NCI-H2227 (cell line): ENCODE measurements around the gene CMTM7.
A peak's percentile ranks its signal among the peaks of the same experiment; 100 is the strongest.

Experiments
- DNase-seq: peaks from one replicate; lab custom pipeline; 2025; ENCODE audit not compliant: unreplicated experiment; lab: John Stamatoyannopoulos, UW

CMTM7 gene, protein sequence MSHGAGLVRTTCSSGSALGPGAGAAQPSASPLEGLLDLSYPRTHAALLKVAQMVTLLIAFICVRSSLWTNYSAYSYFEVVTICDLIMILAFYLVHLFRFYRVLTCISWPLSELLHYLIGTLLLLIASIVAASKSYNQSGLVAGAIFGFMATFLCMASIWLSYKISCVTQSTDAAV

DNA sequence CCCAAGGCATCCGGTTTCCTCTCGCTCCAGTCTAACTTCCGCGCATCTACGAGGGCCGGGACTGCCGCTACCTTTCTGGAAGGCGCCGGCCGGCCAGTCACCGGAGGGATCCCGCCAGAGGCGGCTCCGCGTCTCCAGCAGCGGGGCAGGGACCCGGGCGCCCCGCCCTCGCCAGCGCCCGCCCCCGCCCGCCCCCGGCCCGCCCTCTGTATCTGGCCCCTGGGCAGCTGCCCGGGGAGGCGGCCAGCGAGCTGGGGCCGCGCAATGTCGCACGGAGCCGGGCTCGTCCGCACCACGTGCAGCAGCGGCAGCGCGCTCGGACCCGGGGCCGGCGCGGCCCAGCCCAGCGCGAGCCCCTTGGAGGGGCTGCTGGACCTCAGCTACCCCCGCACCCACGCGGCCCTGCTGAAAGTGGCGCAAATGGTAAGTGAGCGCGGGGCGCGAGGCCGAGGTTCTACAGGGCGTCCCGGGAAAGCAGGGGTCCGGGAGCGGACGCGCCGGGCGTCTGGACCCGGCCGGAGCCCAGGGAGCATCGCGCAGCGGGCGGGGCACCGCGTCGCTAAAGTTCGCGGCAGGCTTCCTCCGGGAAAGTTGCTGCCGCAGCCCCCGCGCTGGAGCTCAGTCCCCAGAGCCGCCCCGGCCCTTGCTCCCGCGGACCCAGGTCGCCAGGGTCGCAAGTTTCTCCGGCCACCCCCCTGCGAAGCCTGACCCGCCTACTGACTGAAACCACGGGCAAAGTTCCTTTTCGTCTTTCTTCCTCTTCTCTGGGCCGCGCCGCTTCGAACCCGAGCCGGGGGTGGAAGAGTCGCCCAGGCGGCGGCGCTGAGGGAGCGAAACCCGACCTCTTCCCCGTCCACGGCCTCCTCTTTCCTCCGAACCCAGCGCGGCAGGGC is at the start of gene CMTM7:
Gene CMTM7 (plus strand): TSS at position 211 of the 893 bp plus-strand sequence. CDS start 54 bp downstream, at position 265.
- no peak for DNase-seq

DNA sequence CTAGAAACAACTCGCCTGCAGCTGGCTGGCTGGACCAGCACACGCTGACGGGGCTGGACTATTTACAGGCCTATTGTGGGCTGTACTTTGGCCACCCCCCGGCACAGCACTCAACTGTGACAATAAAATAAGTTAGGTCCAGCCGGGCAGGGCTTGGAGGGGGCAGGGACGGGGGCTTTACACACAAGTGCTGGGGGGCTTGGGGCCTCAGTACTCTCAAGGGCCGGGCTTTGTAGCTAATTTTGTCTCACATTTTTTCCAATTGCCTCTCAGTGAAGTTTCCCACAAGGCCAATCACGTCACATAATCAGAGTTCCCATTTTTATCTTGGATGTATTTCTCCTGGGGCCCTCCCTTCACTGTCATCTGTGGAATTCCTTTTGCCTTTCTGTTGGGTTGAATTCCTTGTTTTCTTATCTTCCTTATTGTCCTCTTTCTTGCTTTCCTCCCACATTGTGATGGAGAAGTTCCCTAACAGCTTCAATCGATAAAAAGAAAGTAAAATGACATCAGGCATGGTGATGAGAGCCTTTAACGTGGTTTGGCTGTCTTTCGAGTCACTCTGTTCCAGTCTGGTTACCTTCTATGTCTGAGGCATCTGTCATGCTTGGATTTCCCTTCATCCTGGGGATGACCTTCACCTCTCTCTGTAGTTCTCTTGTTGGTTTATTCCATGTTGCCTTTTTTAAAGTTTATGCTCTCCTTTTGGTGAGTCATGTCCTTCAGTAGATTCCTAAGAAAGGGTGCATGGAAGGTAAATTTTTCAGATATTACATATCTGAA is 44.1 kb upstream of the CMTM7 start:
- no peak for DNase-seq

DNA sequence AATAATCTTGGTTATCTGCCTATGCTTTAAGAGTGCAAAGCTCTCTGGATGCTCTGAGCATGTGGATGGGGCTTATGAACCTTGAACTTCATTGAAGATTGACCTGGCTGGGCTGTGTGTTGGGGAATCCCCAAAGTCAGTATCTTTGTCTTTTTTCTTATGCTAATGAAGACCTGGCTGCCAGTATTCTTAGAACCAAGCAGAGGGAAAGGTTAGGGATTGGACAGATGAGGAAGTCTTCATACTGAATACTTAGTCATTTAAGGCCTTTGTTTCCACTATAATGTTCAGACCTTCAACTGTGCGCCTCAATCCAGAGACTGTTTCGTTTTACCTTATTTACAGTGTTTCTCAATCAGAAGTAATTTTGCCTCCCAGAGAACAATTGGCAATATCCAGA is 42.5 kb upstream of the CMTM7 start:
- no peak for DNase-seq

DNA sequence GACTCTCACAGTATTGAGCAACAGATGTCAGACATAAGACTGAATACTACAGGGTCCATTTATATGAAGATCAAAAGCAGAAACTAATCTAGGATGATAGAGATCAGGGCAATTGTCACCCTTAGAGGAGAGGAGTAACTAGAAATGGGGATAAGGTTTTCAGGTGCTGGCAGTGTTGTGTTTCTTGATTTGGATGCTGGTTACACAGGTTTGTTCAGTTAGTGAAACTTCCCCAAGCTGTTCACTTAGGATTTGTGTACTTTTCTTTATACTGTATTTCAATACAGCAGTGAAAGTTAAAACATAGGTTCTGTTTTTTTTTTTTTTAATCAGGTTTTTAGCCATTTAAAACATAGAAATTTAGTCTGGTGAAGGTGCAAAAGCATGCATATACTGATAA is 39.1 kb upstream of the CMTM7 start:
- DNase-seq: no peak

DNA sequence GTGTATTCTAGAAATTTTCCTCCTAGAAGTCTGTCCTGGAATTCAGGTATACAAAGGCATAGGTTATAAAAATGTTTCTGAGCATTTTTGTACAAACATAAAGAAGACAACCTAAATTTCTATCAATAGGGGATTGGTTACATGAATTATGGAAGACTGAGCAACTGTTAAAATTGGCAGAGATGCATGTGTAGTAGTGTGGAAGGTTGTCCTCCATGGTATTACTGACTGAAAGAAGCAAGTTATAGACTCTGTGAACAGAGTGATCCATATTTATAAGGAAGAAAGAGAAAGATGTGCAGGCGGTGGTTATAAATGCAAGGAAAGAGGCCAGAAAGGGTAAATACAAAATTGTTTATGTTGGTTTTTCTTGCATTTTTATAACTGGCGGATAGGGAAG is 38.3 kb upstream of the CMTM7 start:
- no peak for DNase-seq

DNA sequence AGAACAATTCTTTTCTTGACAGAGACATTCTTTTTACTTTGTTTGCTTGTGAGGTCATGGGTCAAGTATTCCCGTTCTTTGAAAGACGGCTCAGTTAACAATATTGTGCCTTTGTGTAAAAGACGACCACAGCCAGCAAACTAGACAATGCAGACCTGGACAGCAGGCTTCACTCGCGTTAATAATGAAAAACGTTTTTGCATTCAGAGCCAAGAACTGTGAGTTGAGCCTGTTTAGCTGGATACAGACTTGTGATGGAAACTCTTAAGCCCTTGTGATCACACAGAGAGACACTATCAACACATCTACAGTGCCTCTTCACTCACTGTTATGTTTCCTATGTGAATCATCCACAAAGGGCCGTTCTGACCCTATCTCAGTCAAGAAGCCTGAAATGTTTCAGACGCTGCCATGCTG is 37.3 kb upstream of the CMTM7 start:
- DNase-seq: peak; percentile 44

DNA sequence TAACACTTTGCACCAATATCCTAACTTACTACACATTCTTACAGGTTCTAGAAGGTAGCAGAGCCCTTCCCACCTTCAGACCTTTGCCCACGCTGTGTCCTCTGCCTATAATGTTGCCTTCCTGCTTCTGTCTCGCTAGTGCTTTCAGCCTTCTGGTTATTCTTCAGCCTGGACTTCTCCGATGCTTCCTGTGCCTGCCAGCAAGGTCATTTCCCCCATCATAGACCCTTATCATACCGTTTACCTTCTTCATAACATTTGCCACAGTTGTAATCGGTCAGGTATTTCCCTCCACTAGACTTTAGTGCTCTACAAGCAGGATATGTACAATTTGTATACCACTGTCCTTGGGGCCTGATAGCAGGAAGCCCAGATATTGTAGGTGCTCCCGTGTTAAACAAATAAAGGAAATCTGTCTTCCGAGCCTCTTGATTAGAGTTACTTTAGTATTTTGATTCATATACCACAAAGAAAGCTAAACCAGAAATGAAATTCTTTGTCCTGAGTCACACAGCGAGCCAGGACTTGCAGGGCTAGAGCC is 35.8 kb upstream of the CMTM7 start:
- DNase-seq: no peak

DNA sequence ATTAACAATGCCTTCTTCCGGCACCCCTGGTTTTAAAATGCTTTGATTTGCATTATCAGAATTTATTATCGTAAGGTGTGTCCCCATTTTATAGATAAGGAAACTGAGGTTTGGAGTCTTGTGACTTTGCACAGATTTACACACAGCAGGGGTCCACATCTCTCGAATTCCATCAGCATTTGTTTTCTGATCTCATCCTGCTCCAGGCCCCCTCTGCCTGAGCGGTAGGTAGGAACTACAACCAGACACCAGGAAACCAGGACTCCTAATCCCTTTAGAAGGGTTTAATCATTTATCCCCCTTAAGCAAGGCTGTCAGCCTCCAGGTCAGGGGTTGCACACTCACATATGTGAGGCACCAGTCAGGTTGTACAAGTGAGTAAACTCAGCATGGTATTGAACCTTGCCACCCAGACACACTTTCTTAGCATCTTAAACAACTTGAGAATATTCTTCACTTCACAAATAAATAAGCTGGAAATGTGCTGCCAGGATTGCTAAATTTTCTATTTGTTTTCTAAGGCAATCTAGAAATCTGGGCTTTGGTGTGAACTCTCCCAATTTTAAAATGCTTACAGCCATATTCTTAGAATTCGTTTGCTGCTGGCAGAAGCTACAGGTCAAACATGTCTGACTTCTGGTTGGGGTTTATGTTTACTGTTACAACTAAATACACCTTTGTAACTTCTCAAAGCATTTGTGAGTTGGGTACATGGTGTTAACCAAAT is 31.7 kb upstream of the CMTM7 start:
- DNase-seq: no peak

DNA sequence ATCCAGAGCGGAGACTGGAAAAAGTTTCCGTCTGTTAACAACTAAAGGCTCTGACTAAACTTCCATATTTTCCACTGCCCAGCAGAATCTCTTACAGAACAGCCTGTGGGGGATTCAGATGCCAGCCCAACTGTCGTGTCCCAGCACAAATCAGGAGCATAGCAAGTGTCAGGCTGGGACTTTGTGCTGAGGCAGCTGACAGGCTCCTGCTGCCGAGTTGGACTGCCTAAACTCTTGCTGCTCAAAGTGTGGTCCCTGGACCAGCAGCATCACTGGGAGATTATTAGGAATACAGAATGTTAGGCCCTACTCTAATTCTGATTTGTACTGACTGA is 31.2 kb upstream of the CMTM7 start:
- no peak for DNase-seq

DNA sequence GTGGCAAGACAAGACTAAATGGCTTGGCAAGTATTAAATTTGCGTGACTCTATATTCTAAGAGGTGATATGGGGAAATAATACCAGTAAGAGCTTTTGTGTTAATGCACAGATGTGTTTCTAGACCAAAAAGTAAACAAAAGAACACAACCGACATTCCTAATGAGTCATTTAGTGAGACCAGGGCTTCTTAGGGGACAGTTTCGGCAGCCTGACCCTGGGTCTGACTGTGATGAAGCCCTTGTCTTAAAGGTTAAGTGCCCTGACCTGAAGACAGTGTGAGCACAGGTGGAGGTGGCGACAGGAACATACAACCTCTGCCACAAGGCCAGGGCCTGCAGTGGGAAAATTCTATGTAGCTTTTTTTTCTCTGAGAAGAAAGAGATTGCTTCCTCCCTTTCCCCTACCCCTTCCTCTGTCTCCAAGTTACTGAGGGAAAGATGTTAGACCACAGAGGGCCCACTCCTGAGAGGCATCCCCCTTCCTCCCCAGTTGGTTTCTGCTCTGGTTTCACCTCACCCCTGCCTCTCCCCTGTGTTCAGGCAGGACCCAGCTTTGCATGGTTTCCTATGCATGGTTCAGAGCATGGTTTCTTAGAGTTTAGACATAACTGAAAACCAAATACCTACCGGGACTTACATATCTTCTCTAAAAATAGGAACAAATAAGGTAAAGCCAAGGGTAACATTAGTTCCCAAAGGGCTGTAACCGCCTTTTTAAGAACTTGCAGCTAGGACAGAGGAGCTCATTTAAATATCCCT is 24.8 kb upstream of the CMTM7 start:
- no peak for DNase-seq

DNA sequence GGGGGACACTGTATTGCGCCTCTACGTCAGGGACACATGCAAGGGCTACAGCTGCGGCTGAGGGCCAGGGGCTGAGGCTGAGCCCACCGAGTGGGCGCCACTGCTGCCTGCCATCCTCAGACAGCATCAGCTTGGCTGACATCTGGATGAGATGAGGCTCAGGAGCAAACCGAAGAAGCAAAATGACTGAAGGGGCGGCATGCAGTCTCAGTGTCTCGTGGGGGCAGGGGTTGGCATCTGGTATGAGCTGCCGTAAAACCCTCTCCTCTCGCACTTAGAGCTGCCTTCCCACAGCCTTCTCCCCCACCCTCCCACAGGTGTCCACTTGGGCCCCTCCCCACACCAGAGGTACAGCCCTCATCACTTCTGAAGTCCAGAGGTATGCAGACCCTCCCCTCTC is 24.2 kb upstream of the CMTM7 start:
- no peak for DNase-seq

DNA sequence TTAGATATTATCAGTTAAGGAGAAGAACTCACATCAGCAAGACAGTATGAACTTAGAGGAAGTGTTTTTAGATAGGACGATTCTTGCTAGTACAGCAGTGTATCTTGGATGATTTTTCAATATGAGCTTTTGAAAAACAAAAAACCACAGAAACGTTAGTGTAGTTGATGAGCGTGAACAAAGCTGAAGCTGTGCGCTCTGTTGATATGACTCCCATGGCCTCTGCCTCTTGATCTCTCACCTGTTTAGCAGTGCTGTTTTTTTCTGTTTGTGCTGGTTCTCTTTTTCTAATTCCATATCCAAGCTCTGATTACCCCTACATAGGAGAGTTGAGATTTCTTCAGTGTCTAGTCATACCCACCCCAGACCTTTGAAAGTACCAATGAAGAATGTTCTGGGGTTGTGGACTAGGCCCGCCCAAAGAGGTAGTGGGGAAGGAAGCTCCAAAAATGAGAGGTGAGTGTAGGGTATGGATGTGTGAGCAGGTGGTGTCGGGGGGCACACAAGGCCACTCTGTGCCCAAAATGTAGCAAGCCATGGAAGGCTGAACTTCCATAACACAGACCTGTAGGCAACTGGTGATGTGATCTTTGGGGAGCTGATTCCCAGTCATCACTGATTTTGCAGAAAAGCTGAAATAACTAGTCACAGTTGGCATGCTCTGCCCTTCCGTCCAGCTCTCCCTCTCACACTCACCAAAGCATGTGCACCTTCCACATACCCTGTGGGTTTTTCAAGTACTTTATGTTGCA is 20.0 kb upstream of the CMTM7 start:
- DNase-seq: no peak

DNA sequence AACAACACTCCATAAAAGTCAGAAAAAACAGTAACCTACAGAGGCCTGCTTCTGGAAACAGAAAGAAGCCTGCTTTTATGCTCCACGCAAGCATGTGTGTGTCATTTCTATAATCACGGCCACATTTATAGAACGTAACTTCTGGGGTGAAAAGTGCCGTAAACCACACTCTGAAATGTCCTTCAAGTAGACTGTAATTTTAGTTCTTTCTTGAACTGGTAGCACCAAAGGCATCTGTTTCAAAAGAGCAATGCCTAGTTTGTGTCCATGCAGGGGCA is 19.5 kb upstream of the CMTM7 start:
- no peak for DNase-seq

DNA sequence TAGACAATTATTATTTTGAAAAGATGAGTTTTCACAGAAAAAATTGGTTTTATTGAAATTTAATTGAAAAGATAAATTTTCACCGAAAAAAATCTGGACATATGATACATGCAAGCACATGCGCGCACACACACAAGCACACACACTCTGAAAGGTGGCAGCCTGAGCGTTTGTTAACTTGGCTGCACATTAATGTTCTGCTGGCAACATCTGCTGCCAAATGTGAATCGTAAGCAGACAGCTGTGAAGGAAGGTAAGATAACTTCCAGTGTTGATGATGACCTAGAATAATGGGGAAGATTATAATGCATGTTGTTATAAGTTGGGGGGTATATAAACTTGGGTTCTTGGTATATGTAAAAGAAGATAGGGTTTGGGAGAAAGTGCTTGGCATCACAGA is 18.4 kb upstream of the CMTM7 start:
- no peak for DNase-seq

DNA sequence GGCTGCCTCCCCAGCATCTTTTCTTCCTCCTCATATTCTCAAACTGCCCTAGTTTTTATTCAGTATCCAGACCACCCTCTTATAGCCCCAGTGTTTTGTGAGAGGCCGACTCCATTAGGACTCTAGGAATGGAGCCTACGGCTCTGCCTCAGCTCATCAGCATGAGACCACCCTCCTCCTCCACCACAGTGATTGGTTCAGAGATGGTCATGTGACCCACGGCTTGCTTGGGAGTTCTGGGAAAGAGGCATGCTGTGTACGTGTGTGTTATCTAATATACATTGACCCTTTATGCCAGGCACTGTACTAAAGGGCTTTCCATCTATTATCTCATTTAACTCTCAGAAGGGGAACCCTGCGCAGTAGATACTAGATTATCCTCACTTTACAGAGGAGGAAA is 17.8 kb upstream of the CMTM7 start:
- no peak for DNase-seq

DNA sequence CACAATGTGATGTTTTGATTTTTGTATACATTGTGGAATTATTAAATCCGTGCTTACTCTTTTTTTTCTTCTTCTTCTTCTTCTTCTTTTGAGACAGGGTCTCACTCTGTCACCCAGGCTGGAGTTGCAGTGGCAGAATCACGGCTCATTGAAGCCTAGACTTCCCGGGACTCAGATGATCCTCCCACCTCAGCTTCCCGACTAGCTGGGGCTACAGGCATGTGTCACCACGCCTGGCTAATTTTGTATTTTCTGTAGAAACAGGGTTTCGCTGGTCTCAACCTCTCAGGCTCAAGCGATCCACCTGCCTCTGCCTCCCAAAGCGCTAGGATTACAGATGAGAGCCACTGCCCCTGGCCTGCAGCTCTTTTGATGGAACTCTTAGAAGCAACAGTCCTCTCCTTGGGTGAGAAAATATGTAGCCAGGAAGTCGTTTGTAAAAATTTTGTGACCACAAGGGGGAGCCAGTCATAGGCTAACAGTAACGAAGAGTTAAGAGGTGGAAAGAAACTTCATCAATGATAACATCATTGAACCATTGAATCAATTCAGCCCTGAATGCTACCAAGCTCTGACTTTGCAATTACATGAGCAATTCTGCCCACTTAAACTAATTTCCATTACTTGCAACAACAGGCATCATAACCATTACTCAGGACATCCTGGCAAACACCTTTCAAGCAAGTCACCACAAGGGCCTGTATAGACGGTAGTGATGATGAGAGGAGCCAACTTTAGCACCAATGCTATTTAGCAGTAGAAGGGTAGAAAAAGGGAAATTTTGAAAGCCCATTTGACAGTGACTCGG is 16.7 kb upstream of the CMTM7 start:
- DNase-seq: peak; percentile 66

DNA sequence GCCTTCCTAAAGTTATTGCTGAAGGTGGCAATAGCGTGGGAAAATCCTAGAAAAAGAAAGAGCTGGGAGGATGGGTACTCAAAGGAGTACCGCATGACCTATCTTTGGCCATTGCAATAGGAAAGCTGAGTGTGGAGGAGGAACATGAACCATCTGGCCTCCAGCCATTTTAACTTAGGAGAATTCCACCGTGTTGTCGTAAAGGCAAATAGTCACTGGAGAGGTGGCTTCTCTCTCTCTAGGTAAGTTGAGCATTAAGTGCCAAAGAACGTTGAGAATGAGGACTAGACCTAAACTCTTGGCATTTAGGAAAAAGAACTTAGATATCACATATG is 16.1 kb upstream of the CMTM7 start:
- DNase-seq: no peak

DNA sequence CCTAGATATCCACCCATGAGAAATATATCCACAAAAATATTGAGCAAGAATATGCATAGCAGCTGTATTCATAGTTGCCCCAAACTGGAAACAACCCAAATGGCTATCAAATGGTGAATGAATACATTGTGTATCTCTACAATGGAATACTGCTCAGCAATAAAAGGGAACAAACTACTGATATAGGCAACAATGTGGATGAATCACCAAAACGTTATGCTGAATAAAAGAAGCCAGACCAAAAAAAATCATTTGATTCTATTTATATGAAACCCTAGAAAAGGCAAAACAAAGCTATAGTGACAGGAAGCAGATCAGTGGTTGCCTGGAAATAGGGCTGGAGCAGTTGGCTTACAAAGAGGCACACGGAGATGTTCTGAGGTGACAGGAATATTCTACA is 15.5 kb upstream of the CMTM7 start:
- DNase-seq: no peak

DNA sequence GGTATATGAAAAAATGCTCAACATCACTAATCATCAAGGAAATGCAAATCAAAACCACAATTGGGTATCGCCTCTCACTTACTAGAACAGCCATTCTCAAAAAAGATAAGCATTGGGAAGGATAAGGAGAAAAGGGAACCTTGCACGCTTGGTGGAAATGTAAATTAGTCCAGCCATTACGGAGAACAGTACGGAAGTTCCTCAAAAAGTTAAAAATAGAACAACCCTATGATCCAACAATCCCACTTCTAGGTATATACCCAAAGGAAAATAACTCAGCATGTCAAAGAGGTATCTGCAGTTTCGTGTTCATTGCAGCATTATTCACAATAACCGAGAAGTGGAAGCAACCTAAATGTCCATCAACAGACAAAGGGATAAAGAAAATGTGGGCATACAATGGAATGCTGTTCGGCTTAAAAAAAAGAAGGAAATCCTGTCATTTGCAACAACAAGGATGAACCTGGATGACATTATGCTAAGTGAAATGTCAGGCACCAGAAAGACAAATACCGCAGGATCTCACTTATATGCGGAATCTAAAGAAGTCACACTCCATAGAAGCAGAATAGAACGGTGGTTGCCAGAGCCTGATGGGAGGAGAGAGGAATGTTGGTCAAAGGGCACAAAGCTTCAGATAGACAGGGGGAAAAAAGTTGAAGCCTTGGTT is 11.7 kb upstream of the CMTM7 start:
- no peak for DNase-seq
